Measurements from ENCODE around the gene SRRM5.
"Not testable (repeated sequence)": the region's sequence is repeated elsewhere in the genome, so short reads cannot be mapped to it uniquely, and the experiment has no call there.

The SRRM5 gene

GRCh38 chr19:43591904-43592772 is 19.8 kb upstream of the SRRM5 start:
- DNase-seq (ENCODE audit: low read depth, low spot score) = no peak
- H3K27ac ChIP-seq = no peak overlapping the region

GRCh38 chr19:43592800-43593350 is 19.0 kb upstream of the SRRM5 start:
- H3K27ac ChIP-seq = no peak overlapping the region
- no peak for DNase-seq (ENCODE audit: low read depth, low spot score)

GRCh38 chr19:43594081-43594697 is 17.7 kb upstream of the SRRM5 start:
- H3K27ac ChIP-seq = no peak overlapping the region
- no peak for DNase-seq (ENCODE audit: low read depth, low spot score)

- DNase-seq (ENCODE audit: low read depth, low spot score) = peak; percentile 14
- H3K27ac ChIP-seq = peak overlapping the region; percentile 88
These were observed 16.9 kb upstream of the SRRM5 start for GRCh38 chr19:43594710-43595604.

- no peak for DNase-seq (ENCODE audit: low read depth, low spot score)
- peak overlapping the region; percentile 88 for H3K27ac ChIP-seq
These were observed 16.3 kb upstream of the SRRM5 start for GRCh38 chr19:43595605-43595998.

GRCh38 chr19:43595999-43596841 is 15.7 kb upstream of the SRRM5 start, which contains the start of the genes IRGQ and ZNF576:
IRGQ (minus strand) TSS chr19:43596134; CDS start chr19:43595338, 796 bp downstream.
ZNF576 (plus strand) TSS chr19:43596595; CDS start chr19:43597109, 514 bp downstream.
- H3K27ac ChIP-seq = peak within 1 kb of the TSS; percentile 88
- DNase-seq (ENCODE audit: low read depth, low spot score) = peak; percentile 89

GRCh38 chr19:43596842-43597461 is 14.9 kb upstream of the SRRM5 start:
- no peak for DNase-seq (ENCODE audit: low read depth, low spot score)
- H3K27ac ChIP-seq = peak overlapping the region; percentile 88

GRCh38 chr19:43597876-43598275 is 14.0 kb upstream of the SRRM5 start:
- DNase-seq (ENCODE audit: low read depth, low spot score) = no peak
- H3K27ac ChIP-seq = no peak overlapping the region

- H3K27ac ChIP-seq = no peak overlapping the region
- no peak for DNase-seq (ENCODE audit: low read depth, low spot score)
These were observed 13.2 kb upstream of the SRRM5 start for GRCh38 chr19:43598445-43599240.

GRCh38 chr19:43599635-43600295 is 12.1 kb upstream of the SRRM5 start:
- no peak overlapping the region for H3K27ac ChIP-seq
- DNase-seq (ENCODE audit: low read depth, low spot score) = no peak

- DNase-seq (ENCODE audit: low read depth, low spot score); H3K27ac ChIP-seq: not testable (repeated sequence)
These were observed 11.6 kb upstream of the SRRM5 start for GRCh38 chr19:43600326-43600725.

- DNase-seq (ENCODE audit: low read depth, low spot score) = no peak
- H3K27ac ChIP-seq = peak overlapping the region; percentile 60
These were observed 5.9 kb upstream of the SRRM5 start for GRCh38 chr19:43605875-43606568.

GRCh38 chr19:43606569-43607229 is 5.2 kb upstream of the SRRM5 start:
- H3K27ac ChIP-seq = peak overlapping the region; percentile 60
- peak; percentile 14 for DNase-seq (ENCODE audit: low read depth, low spot score)

- H3K27ac ChIP-seq = peak overlapping the region; percentile 60
- no peak for DNase-seq (ENCODE audit: low read depth, low spot score)
These were observed 4.4 kb upstream of the SRRM5 start for GRCh38 chr19:43607238-43608205.

- H3K27ac ChIP-seq = no peak overlapping the region
- DNase-seq (ENCODE audit: low read depth, low spot score) = no peak
These were observed 2.0 kb upstream of the SRRM5 start for GRCh38 chr19:43609872-43610271.

All from epithelial cell of prostate (primary cell).